GM18505 (cell line): ENCODE data around the gene RNU2-63P.
"Not testable (repeated sequence)": the region's sequence is repeated elsewhere in the genome, so short reads cannot be mapped to it uniquely, and the experiment has no call there.

Source experiments
- ATAC-seq: cut with Tn5 transposase; IDR thresholded peaks from one replicate; pipeline ENCODE4 v1.9.1; 2021; ENCODE audit not compliant: unreplicated experiment
- POLR2A ChIP-seq: IDR thresholded peaks from 4 replicates; pipeline ENCODE4 v1.6.1; 2011; ENCODE audit warnings: borderline replicate concordance; ENCODE audit not compliant: insufficient read depth, insufficient read length; ENCODE audit errors: extremely low read depth

Gene RNU2-63P

GRCh38 chr2:88049622-88050021 lies 33.3 kb upstream of the RNU2-63P start:
- no peak for ATAC-seq
- no peak for TF ChIP-seq POLR2A

GRCh38 chr2:88048541-88048940 lies 32.2 kb upstream of the RNU2-63P start:
- ATAC-seq: no peak
- TF ChIP-seq POLR2A: no peak

- ATAC-seq: not testable (repeated sequence)
Measured at GRCh38 chr2:88045561-88045960, 29.2 kb upstream of the RNU2-63P start.

- no peak for TF ChIP-seq POLR2A
- ATAC-seq: no peak
Measured at GRCh38 chr2:88042476-88042875, 26.1 kb upstream of the RNU2-63P start.

GRCh38 chr2:88038263-88039105 lies 22.1 kb upstream of the RNU2-63P start:
- no peak for ATAC-seq
- TF ChIP-seq POLR2A: no peak

- no peak for ATAC-seq
- no peak for TF ChIP-seq POLR2A
Measured at GRCh38 chr2:88036606-88037005, 20.3 kb upstream of the RNU2-63P start.

GRCh38 chr2:88036182-88036581 lies 19.8 kb upstream of the RNU2-63P start:
- no peak for ATAC-seq
- no peak for TF ChIP-seq POLR2A

- ATAC-seq: no peak
- no peak for TF ChIP-seq POLR2A
Measured at GRCh38 chr2:88032070-88032702, 15.8 kb upstream of the RNU2-63P start.

- ATAC-seq: no peak
- no peak for TF ChIP-seq POLR2A
Measured at GRCh38 chr2:88028931-88029330, 12.6 kb upstream of the RNU2-63P start.

- no peak for TF ChIP-seq POLR2A
- peak; percentile 66 for ATAC-seq
Measured at GRCh38 chr2:88027697-88028389, 11.5 kb upstream of the RNU2-63P start.

- no peak for ATAC-seq
- no peak for TF ChIP-seq POLR2A
Measured at GRCh38 chr2:88024509-88024908, 8.2 kb upstream of the RNU2-63P start.

- no peak for ATAC-seq
Measured at GRCh38 chr2:88022669-88022921, 6.2 kb upstream of the RNU2-63P start.

GRCh38 chr2:88019985-88020384 lies 3.6 kb upstream of the RNU2-63P start:
- no peak for TF ChIP-seq POLR2A

More at GRCh38 chr2:88022669-88022921, 6.2 kb upstream of the RNU2-63P start:
- no peak for TF ChIP-seq POLR2A

GRCh38 chr2:88018909-88019308 lies 2.6 kb upstream of the RNU2-63P start:
- no peak for TF ChIP-seq POLR2A
- ATAC-seq: no peak

More at GRCh38 chr2:88019985-88020384, 3.6 kb upstream of the RNU2-63P start:
- ATAC-seq: no peak

- ATAC-seq: not testable (repeated sequence)
Measured at GRCh38 chr2:88018077-88018805, 1.9 kb upstream of the RNU2-63P start.

- not testable (repeated sequence) for ATAC-seq
Measured at GRCh38 chr2:88017780-88018038, 1.4 kb upstream of the RNU2-63P start.
